ENCODE data around the gene PRPF38A.

PRPF38A gene

DNA sequence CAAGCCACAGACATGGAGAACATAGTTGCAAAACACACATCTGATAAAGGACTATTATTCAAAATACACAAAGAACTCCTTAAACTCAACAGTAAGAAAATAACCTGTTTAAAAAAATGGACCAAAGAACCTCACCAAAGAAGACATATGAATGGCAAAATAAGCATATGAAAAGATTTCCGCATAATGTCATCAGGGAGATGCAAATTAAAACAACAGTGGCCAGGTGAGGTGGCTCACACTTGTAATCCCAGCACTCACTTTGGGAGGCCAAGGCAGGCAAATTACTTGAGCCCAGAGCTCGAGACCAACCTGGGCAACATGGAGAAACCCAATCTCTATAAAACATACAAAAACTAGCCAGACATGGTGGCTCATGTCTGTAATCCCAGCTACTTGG, 50.4 kb downstream of the PRPF38A start:
- DNase-seq (ENCODE audit: low read depth in 2 of 3, low spot score in 1 of 3), result no peak

GRCh38 chr1:52455686-52456085, 51.3 kb downstream of the PRPF38A start:
- no peak for DNase-seq (ENCODE audit: low read depth in 2 of 3, low spot score in 1 of 3)

GRCh38 chr1:52460694-52461093, 56.3 kb downstream of the PRPF38A start:
- DNase-seq (ENCODE audit: low read depth in 2 of 3, low spot score in 1 of 3), result no peak

- DNase-seq (ENCODE audit: low read depth in 2 of 3, low spot score in 1 of 3), result no peak
These were observed 57.4 kb downstream of the PRPF38A start for GRCh38 chr1:52461821-52462220.

DNA sequence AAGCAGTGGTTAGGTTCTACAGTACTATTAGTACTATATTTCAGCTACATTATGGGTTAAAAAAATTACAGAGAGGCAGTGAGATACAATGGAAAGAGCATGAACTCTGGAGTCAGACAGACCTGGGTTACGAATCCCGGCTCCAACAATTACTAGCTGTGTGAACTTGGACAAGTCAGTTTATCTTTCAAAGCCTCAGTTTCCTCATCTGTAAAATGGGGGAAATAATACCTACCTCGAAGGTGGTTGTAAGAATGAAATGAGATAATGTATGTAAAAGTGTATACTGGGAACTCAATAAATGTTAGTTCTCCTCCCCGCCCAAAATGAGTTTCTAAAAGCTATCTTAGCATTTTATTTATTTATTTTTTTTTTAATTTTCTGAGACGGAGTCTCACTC, 59.5 kb downstream of the PRPF38A start:
- DNase-seq (ENCODE audit: low read depth in 2 of 3, low spot score in 1 of 3), result no peak

DNA sequence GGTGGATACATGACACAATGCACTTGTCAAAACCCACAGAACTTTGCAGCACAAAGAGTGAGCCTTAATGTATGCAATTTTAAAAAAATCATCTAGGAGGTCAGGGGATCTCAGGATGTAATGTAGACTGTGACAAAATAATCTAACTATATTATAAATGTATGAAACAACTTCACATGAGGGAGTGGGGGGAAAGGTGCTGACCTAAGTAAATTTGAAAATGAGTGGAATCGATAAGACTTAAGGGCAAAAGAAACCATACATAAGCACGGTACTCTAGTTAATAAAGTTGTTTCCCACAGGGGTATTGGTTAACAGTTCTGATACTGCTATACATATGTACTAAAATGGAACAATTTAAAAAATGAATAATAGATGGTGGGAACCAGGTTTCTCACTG, 64.7 kb downstream of the PRPF38A start:
- no peak for DNase-seq (ENCODE audit: low read depth in 2 of 3, low spot score in 1 of 3)

Data from stimulated activated CD4-positive, alpha-beta T cell treated with anti-CD3 and anti-CD28 coated beads, Interleukin-12 subunit alpha, Interleukin-12 subunit beta, amount 100 ng/mL, for 48 hours (primary cell).